Jurkat, Clone E6-1 (cell line): ENCODE measurements around the gene SMPDL3B.
A peak's percentile ranks its signal among the peaks of the same experiment; 100 is the strongest.

ENCODE experiments used
- DNase-seq: peaks from one replicate; pipeline ENCODE4 v3.0.0-alpha.2; 2011; ENCODE audit warnings: low read depth, low spot score
- H3K4me3 ChIP-seq: 2 replicates; pipeline ENCODE4 v1.5.1; 2011; ENCODE audit warnings: mild to moderate bottlenecking, low read length, control low read depth, moderate library complexity

The SMPDL3B gene

DNA sequence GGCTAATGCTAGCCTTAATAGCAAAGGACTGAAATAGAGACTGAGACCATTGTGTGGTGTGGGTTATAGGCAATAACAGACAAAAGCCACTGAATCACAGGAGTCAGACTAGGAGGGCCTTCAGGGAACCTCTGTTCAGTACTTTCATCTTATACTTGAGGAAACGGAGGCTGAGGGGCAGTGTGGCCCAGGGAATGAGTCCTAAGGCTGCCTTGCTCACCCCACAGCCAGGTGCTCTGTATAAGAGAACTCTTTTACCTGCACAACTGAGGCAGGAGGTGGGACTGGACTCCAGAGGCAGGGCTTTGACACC lies 2.7 kb downstream of the SMPDL3B start:
- DNase-seq: no peak
- H3K4me3 ChIP-seq: no peak overlapping the region

DNA sequence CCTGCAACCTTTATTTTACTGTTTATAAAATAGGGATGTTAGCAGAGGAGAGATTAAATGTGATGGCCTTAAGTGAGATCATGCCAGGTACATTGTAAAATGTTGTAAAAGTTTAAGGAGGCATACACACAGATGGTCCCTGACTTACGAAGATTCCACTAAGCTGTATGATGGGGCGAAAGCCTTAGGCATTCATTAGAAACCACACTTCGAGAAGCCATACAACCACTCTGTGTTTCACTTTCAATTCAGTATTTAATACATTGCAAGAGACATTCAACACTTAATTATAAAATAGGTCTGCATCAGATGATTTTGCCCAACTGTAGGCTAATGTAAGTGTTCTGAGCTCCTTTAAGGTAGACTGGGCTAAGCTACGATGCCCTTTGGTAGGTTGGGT lies 3.7 kb downstream of the SMPDL3B start:
- no peak for DNase-seq
- H3K4me3 ChIP-seq: no peak overlapping the region

DNA sequence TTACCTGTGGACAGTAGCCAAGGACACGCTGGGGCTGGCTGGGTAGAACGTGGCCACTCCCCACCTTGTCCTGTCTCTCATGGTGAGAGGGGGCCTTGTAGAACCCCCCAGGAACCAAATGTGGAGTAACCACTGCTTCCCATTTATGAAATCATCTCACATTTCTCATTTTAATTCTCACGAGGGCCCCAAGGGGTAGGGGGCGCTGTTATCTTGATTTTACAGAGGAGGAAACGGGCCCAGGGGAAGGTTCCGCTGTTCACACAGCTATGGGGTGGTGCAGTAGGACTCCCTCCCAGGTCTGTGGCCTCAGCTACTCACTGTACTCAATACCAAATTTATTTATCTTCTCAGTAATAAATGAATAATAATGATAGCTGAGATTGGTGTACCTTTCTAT lies 5.5 kb downstream of the SMPDL3B start:
- peak; percentile 32 for DNase-seq
- no peak overlapping the region for H3K4me3 ChIP-seq

DNA sequence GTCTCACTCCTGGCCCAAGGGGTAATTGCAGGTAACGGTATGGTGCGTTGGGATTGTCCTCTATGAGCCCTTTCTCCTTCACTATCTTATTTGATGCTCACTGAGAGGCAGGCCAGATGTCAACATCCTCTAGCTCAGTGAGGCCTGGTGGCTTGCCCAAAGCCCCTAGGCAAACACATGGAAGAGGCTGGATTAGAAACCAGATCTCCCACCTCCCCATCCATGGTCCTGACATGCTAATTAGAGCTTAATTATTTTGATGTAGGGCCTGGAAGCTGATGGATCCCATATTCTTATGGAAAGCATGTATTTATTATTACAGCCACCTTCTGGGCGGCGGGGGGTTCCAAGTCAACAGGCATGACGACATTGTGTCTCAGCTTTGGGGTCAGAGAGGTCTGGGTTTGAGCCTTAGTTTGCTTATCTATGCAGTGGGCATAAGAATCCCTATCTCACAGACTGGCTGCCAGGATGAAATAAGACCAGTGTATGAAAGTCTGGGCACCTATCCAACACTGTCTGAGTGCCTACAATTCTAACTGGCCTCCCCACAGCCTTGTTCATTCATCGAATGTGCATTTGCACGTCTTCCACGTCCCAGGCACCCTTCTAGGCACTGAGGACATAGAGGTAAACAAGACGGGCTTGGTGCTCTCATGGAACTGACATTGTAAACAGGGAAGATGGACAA lies 6.2 kb downstream of the SMPDL3B start:
- H3K4me3 ChIP-seq: no peak overlapping the region
- DNase-seq: no peak

DNA sequence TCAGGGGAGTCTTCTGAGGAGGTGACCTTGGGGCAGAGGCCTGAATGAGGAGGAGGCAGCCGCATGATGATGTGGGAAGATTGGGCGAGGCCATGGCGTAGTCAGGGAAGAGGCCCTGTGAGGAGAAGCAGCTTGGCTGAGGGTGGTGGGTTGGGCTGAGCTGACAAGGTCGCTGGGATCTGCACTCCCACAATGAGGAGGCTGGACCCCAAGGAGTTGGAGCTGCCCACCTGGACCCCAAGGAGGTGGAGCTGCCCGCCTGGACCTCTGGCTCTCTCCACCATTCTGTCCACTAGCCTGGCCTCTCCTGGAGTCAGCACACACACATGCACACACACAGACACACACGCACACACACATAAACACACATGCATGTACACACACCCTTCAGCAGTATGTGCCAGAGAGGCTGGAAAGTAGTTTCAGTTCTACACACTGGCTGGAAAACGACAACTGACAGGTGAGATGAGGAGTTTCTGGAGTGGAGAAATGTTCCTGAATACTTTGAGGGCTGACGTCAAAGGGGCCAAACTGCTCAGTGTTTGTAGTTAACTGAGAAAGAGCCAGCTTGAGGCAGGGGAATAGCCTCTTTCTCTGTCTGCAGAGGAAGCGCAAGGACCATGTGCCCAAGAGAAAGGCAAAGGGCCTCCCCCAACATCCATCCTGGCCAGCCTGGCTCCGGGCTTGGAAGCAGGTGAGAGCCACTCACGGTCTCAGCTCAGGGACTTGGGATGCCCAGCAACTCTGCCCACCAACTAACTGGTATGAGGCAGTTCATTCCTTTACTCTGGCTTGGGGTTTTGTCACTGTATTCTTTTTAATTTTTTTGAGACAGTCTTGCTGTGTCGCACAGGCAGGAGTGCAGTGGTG lies 7.1 kb downstream of the SMPDL3B start:
- DNase-seq: no peak
- no peak overlapping the region for H3K4me3 ChIP-seq

DNA sequence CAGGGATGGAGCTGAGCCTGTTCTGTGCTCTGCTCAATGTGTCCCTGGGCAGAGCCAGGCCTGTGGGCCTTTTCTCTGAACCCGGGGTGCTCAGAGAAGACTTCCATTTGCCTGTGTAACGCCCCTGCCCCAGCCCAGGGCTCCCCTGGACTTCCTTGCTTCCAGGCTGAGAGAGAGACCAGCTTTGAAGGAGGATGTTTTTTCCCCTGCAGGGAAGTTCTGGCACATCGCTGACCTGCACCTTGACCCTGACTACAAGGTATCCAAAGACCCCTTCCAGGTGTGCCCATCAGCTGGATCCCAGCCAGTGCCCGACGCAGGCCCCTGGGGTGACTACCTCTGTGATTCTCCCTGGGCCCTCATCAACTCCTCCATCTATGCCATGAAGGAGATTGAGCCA lies 10.2 kb downstream of the SMPDL3B start:
- H3K4me3 ChIP-seq: no peak overlapping the region
- no peak for DNase-seq

DNA sequence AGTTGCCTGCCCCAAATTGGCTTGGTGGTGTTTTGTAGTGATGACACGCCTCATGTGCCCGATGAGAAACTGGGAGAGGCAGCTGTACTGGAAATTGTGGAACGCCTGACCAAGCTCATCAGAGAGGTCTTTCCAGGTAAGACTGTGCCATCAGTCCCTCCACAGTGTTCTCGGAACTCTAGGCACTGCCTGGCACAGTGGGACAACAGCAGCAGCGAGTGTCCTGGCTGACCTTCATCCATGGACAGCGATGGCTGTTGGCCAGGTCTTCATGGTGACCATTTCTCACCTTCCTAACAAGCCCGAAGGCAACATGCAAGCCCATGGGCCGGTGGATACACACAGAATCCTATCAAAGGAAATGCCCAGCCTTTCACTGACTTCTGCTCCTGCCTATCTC lies 14.2 kb downstream of the SMPDL3B start:
- no peak for DNase-seq

DNA sequence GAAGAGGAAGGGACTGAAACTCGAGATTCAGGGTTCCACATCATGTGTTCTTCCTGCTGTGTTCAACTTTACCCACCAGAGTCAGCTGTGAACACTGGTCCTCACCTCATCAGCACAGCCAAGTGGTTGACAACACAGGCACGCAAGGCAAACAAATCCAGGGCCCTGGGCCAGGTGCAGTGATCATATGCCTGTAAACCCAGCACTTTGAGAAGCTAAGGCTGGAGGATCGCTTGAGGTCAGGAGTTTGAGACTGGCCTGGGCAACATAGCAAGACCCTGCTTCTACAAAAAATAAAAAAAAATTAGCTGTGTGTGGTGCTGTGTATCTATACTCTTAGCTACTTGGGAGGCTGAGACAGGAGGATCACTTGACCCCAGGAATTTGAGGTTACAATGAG lies 16.6 kb downstream of the SMPDL3B start:
- no peak overlapping the region for H3K4me3 ChIP-seq
- DNase-seq: no peak

More for the DNA sequence above, 14.2 kb downstream of the SMPDL3B start:
- no peak overlapping the region for H3K4me3 ChIP-seq

DNA sequence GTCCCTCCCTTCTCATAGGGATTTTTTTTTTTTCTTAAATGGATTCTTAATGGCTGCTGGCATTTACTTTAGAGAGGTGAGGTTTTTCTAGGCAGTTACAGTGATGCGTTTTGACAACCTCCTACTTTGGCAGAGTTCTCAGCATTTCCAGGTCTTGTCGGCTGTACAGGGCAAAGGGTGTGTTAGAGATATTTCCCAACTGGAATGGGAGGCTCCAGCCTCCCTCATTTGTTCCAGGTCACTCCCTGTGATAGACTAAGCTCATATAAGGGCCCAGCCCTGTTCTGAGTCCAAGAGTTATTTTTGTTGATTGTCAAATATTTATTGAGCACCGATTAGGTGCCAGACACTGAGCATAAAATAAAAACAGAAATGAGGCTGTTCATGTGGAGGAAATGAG lies 17.3 kb downstream of the SMPDL3B start:
- no peak for DNase-seq
- no peak overlapping the region for H3K4me3 ChIP-seq

DNA sequence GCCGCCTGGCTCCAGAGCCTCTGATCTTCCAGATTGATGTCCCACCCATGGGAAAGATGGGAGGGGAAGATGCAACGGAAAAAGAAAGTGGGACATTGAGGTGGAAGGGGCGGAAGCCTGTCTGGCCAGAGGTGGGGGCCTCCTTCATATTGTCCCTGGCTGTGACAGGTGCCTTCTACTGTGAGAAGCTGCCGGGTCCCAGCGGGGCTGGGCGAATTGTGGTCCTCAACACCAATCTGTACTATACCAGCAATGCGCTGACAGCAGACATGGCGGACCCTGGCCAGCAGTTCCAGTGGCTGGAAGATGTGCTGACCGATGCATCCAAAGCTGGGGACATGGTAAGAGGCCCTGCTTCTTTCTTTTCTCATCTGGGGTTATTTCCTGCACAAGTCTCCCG lies 19.4 kb downstream of the SMPDL3B start:
- DNase-seq: no peak
- no peak overlapping the region for H3K4me3 ChIP-seq

DNA sequence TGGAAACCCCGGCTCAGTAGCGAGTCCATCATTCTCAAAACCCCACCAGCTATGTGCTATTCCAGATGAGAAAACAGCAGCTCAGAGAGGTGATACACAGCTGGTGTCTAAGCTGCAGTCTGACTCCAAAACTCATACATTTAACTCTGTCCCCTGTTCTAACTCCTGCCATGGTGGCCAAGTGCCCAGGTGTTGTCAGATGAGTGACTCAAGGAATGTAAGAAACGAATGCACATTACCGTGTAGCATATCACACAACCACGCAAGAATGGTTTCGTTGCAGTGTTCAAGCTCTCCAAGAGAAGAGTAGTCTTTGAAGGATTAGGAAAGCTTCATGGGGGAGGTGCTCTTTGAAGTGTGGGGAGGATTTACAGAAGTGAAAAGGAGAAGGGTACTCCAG lies 20.3 kb downstream of the SMPDL3B start:
- DNase-seq: no peak
- H3K4me3 ChIP-seq: no peak overlapping the region

DNA sequence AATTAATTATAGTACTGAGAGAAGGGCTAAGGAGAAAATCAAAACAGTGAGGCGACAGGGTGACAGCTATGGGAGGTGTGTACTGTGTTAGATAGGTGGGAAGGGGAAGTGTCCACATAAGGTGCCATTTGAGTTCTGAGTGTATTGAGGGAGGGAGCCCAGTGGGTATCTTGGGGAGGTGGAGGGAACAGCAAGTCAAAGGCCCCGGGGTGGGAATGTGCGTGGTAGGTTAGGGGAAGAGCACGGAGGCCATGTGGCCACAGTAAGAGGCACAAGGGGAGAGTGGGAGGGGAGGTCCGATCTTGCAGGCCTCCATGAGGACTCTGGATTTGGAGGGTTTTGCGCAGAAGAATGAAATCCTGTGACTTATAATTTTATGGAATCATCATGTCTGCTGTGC lies 22.0 kb downstream of the SMPDL3B start:
- no peak overlapping the region for H3K4me3 ChIP-seq
- no peak for DNase-seq

DNA sequence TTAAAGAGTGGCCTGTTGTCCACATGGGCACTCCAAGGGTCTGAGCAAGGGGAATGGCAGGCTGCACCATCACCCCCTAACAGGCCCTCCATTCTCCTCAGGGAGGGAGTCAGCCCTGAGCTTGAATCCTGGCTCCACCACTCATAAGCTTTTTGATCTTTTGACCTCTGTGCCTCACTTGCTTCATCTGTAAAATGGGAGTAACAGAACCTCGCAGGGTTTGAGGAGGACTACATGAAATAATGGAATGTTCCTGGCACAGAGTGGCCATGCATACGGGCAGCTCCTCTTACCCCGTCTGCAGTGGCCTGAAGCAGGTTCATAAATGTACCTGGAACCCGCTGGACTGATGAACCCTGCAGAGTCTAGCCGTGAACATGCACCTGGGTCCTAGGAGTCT lies 22.9 kb downstream of the SMPDL3B start:
- no peak overlapping the region for H3K4me3 ChIP-seq
- no peak for DNase-seq

DNA sequence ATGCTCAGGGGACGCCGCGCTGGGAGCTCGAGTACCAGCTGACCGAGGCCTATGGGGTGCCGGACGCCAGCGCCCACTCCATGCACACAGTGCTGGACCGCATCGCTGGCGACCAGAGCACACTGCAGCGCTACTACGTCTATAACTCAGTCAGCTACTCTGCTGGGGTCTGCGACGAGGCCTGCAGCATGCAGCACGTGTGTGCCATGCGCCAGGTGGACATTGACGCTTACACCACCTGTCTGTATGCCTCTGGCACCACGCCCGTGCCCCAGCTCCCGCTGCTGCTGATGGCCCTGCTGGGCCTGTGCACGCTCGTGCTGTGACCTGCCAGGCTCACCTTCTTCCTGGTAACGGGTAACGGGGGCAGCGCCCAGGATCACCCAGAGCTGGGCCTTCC lies 23.7 kb downstream of the SMPDL3B start:
- DNase-seq: no peak
- no peak overlapping the region for H3K4me3 ChIP-seq

DNA sequence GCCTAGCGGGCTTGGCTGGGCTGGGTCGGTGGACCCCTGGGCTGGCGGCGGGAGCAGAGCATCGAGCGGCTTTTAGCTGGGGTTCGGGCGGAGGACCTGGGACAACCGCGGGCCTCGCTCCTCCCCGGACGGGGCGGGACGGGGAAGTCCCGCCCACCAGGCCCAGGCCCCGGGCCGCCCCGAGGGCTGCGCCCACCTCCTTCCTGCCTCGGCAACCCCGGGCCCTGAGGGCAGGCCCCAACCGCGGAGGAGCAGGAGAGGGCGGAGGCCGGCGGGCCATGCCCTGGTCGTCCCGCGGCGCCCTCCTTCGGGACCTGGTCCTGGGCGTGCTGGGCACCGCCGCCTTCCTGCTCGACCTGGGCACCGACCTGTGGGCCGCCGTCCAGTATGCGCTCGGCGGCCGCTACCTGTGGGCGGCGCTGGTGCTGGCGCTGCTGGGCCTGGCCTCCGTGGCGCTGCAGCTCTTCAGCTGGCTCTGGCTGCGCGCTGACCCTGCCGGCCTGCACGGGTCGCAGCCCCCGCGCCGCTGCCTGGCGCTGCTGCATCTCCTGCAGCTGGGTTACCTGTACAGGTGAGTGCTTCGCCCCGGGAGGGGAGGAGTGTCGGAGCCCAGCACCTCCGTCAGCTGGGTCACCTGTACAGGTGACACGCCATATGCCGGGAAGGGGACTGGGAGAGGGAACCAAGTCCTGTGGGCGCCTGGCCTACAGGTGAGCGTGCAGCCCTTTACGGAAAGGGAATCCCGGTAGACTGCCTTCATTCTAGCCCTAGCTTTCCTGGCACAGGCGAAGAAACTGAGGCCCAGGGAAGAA lies 25.2 kb downstream of the SMPDL3B start, which contains the start of gene XKR8:
Gene XKR8, plus strand, starts transcription at position 182 of the 812 bp plus-strand sequence. Its CDS starts 97 bp downstream, at position 279.
- peak; percentile 72 for DNase-seq
- H3K4me3 ChIP-seq: peak within 1 kb of the TSS; percentile 71

DNA sequence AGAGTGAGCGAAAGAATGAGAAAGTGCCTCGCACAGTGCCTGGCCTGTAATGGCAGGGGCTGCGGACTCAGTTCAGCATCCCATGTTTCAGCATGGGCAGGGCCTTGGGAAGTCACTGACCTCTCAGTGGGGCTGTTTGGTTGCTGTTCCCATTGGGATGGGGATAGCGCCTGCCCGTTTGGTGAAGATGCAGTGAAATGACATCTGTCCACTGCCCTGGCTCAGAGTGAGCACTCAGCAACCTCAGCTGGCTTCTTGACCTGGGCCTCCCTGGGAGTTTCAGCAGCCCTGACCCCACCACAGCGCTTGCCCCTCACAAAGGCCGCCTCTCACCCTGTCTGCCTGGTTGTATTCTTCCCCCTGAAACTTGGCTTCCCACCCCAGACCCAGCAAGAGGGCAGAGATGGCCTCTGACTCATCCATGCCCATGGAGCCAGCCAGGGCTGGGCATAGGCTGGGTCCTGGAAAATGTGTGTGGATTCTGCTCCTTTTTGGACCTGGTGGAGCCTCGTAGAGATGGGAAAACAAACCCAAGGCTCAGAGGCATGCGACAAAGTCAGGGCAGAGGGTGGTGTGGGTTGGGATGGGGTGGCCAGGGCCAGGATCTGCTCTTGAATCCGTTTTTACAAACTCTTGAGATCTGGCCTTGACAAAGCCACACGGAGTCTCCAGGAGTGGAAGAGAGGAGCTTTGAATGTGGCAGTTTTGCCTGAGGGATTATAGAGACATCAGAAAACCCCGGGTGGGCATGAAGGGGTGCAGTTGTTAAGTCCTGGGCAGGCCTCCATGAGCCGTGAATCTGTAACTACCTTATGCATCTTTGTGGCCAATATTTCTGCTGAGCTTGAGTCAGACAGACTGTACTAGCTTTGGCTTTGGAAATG lies 26.2 kb downstream of the SMPDL3B start:
- DNase-seq: no peak
- H3K4me3 ChIP-seq: peak overlapping the region; percentile 71

DNA sequence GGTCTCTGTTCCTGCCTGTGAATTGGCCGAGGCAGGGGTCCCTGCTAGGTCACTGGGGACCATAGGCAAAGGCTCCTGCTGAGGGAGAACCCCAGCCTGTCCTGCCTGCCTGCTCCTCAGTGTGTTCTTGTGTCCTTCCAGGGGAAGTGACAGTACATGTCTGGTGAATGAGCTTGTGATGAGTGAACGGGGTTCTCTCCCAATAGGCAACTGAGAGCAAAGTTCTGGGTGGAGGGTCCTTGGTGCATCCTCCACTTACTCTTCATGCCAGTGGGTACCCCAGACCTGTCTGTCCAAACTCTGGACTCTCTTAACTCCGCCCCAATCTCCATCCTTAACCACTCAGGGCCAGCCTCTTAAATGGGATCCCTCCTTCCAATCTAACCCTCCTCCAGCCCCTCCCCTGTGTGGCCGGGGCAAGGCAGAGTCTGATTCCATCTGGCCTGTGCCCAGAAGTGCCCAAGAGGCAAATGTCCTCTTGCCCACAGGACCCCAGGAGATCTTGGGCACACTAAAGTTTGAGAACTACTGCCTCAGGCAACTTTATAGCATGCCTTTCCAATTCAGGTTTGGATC lies 26.9 kb downstream of the SMPDL3B start:
- DNase-seq: no peak
- no peak overlapping the region for H3K4me3 ChIP-seq

DNA sequence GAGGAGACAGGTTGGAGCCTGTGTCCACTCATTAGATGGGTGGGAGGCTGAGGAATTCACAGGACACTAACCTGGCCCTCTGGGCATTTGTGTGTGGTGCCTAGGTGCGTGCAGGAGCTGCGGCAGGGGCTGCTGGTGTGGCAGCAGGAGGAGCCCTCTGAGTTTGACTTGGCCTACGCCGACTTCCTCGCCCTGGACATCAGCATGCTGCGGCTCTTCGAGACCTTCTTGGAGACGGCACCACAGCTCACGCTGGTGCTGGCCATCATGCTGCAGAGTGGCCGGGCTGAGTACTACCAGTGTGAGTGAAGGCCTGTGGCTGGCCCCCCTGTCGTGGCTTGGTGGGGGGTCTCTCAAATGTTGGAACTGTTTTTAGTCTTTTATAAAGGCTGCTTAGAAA lies 28.6 kb downstream of the SMPDL3B start:
- H3K4me3 ChIP-seq: no peak overlapping the region
- no peak for DNase-seq
